ENCODE results near the gene PTPRO. TPM values are rescaled to one million over a fixed set of nuclear protein-coding genes. Genes with fewer than 3 reads are reported as not detected.

Gene PTPRO
- 1 to 10 TPM; 2.3 to 3.7 TPM for total RNA-seq

GRCh38 chr12:15322164-15323061 lies at the start of gene PTPRO:
PTPRO (plus strand) TSS chr12:15322508.
- no peaks in the 10 kb centered on the region for H3K36me3 Mint-ChIP-seq
- ATAC-seq (ENCODE audit: low read depth) (peak; percentile 52), DNase-seq (peak; percentile 32)
- H3K27me3 Mint-ChIP-seq, result peaks cover 57% of the 10 kb centered on the region
- POLR2A ChIA-PET, result no interaction called here
- H3K4me1 Mint-ChIP-seq, result no peaks in the 10 kb centered on the region
- peak within 1 kb of the TSS; percentile 20 for H3K4me3 Mint-ChIP-seq
- no peak within 1 kb of the TSS for H3K27ac Mint-ChIP-seq
- no peaks in the 10 kb centered on the region for H3K9me3 Mint-ChIP-seq

GRCh38 chr12:15273896-15274295 lies 48.4 kb upstream of the PTPRO start:
- DNase-seq, result no peak
- Mint-ChIP-seq H3K27ac (no peak overlapping the region), H3K4me3 (no peak overlapping the region), H3K36me3 (no peaks in the 10 kb centered on the region), H3K27me3 (peaks cover 5% of the 10 kb centered on the region), H3K9me3 (no peaks in the 10 kb centered on the region), H3K4me1 (peaks cover 3% of the 10 kb centered on the region)
- no peak for ATAC-seq (ENCODE audit: low read depth)
- POLR2A ChIA-PET, result no interaction called here

- POLR2A ChIA-PET, result no interaction called here
- peaks cover 10% of the 10 kb centered on the region for H3K4me1 Mint-ChIP-seq
- H3K27ac Mint-ChIP-seq, result no peak overlapping the region
- no peaks in the 10 kb centered on the region for H3K36me3 Mint-ChIP-seq
- ATAC-seq (ENCODE audit: low read depth), result no peak
- peaks cover 5% of the 10 kb centered on the region for H3K27me3 Mint-ChIP-seq
- H3K9me3 Mint-ChIP-seq, result no peaks in the 10 kb centered on the region
- no peak for DNase-seq
- H3K4me3 Mint-ChIP-seq, result no peak overlapping the region
Measured at GRCh38 chr12:15274561-15274967, 47.7 kb upstream of the PTPRO start.

GRCh38 chr12:15276088-15276698 lies 46.1 kb upstream of the PTPRO start:
- Mint-ChIP-seq H3K27me3 (peaks cover 7% of the 10 kb centered on the region), H3K4me1 (peaks cover 8% of the 10 kb centered on the region), H3K9me3 (no peaks in the 10 kb centered on the region), H3K4me3 (no peak overlapping the region), H3K36me3 (no peaks in the 10 kb centered on the region), H3K27ac (no peak overlapping the region)
- POLR2A ChIA-PET, result interaction anchor here (0.7 kb wide), 1 partner anchor 247 kb away, joined by 7 read pairs; no protein-coding TSS in a partner anchor
- ATAC-seq (ENCODE audit: low read depth) (no peak), DNase-seq (no peak)

GRCh38 chr12:15278816-15279658 lies 43.3 kb upstream of the PTPRO start:
- peak overlapping the region; percentile 46 for H3K27ac Mint-ChIP-seq
- peaks cover 7% of the 10 kb centered on the region for H3K27me3 Mint-ChIP-seq
- POLR2A ChIA-PET, result no interaction called here
- H3K4me1 Mint-ChIP-seq, result peaks cover 8% of the 10 kb centered on the region
- no peaks in the 10 kb centered on the region for H3K9me3 Mint-ChIP-seq
- peak; percentile 82 for ATAC-seq (ENCODE audit: low read depth)
- peak overlapping the region; percentile 31 for H3K4me3 Mint-ChIP-seq
- no peaks in the 10 kb centered on the region for H3K36me3 Mint-ChIP-seq
- DNase-seq, result no peak

GRCh38 chr12:15280930-15281329 lies 41.4 kb upstream of the PTPRO start:
- ATAC-seq (ENCODE audit: low read depth) (no peak), DNase-seq (no peak)
- POLR2A ChIA-PET, result no interaction called here
- Mint-ChIP-seq H3K4me3 (no peak overlapping the region), H3K9me3 (no peaks in the 10 kb centered on the region), H3K36me3 (no peaks in the 10 kb centered on the region), H3K4me1 (peaks cover 8% of the 10 kb centered on the region), H3K27me3 (peaks cover 13% of the 10 kb centered on the region), H3K27ac (no peak overlapping the region)

GRCh38 chr12:15289192-15289591 lies 33.1 kb upstream of the PTPRO start:
- POLR2A ChIA-PET, result no interaction called here
- Mint-ChIP-seq H3K4me1 (peaks cover 3% of the 10 kb centered on the region), H3K27ac (no peak overlapping the region), H3K27me3 (peaks cover 20% of the 10 kb centered on the region), H3K36me3 (no peaks in the 10 kb centered on the region), H3K4me3 (no peak overlapping the region), H3K9me3 (no peaks in the 10 kb centered on the region)
- DNase-seq (no peak), ATAC-seq (ENCODE audit: low read depth) (no peak)

GRCh38 chr12:15293731-15294130 lies 28.6 kb upstream of the PTPRO start:
- Mint-ChIP-seq H3K27me3 (peaks cover 24% of the 10 kb centered on the region), H3K27ac (no peak overlapping the region), H3K9me3 (no peaks in the 10 kb centered on the region), H3K4me3 (no peak overlapping the region), H3K36me3 (no peaks in the 10 kb centered on the region), H3K4me1 (peaks cover 3% of the 10 kb centered on the region)
- POLR2A ChIA-PET, result no interaction called here
- DNase-seq (no peak), ATAC-seq (ENCODE audit: low read depth) (no peak)

- Mint-ChIP-seq H3K36me3 (no peaks in the 10 kb centered on the region), H3K27me3 (peaks cover 23% of the 10 kb centered on the region), H3K4me3 (no peak overlapping the region), H3K9me3 (peaks cover 1% of the 10 kb centered on the region), H3K27ac (no peak overlapping the region), H3K4me1 (no peaks in the 10 kb centered on the region)
- ATAC-seq (ENCODE audit: low read depth) (no peak), DNase-seq (no peak)
- POLR2A ChIA-PET, result no interaction called here
Measured at GRCh38 chr12:15299947-15300346, 22.4 kb upstream of the PTPRO start.

GRCh38 chr12:15304296-15304695 lies 18.0 kb upstream of the PTPRO start:
- Mint-ChIP-seq H3K27me3 (no peaks in the 10 kb centered on the region), H3K36me3 (no peaks in the 10 kb centered on the region), H3K4me3 (no peak overlapping the region), H3K9me3 (peaks cover 3% of the 10 kb centered on the region), H3K27ac (no peak overlapping the region), H3K4me1 (no peaks in the 10 kb centered on the region)
- no peak for ATAC-seq (ENCODE audit: low read depth)
- DNase-seq, result no peak
- POLR2A ChIA-PET, result no interaction called here

- Mint-ChIP-seq H3K27me3 (no peaks in the 10 kb centered on the region), H3K27ac (no peak overlapping the region), H3K9me3 (peaks cover 1% of the 10 kb centered on the region), H3K4me1 (no peaks in the 10 kb centered on the region), H3K36me3 (no peaks in the 10 kb centered on the region), H3K4me3 (no peak overlapping the region)
- ATAC-seq (ENCODE audit: low read depth), result no peak
- POLR2A ChIA-PET, result no interaction called here
- DNase-seq, result no peak
Measured at GRCh38 chr12:15306605-15307004, 15.7 kb upstream of the PTPRO start.

- DNase-seq (no peak), ATAC-seq (ENCODE audit: low read depth) (no peak)
- H3K27ac Mint-ChIP-seq, result no peak overlapping the region
- POLR2A ChIA-PET, result no interaction called here
- no peaks in the 10 kb centered on the region for H3K4me1 Mint-ChIP-seq
- no peak overlapping the region for H3K4me3 Mint-ChIP-seq
- H3K9me3 Mint-ChIP-seq, result peaks cover 1% of the 10 kb centered on the region
- peaks cover 3% of the 10 kb centered on the region for H3K27me3 Mint-ChIP-seq
- no peaks in the 10 kb centered on the region for H3K36me3 Mint-ChIP-seq
Measured at GRCh38 chr12:15307079-15307478, 15.2 kb upstream of the PTPRO start.

- Mint-ChIP-seq H3K36me3 (no peaks in the 10 kb centered on the region), H3K4me3 (no peak overlapping the region), H3K9me3 (no peaks in the 10 kb centered on the region), H3K27me3 (peaks cover 42% of the 10 kb centered on the region), H3K4me1 (no peaks in the 10 kb centered on the region), H3K27ac (no peak overlapping the region)
- ATAC-seq (ENCODE audit: low read depth) (no peak), DNase-seq (no peak)
- POLR2A ChIA-PET, result no interaction called here
Measured at GRCh38 chr12:15318841-15319240, 3.5 kb upstream of the PTPRO start.
